Measurements from ENCODE around the gene SPTBN4.

SPTBN4 gene

DNA sequence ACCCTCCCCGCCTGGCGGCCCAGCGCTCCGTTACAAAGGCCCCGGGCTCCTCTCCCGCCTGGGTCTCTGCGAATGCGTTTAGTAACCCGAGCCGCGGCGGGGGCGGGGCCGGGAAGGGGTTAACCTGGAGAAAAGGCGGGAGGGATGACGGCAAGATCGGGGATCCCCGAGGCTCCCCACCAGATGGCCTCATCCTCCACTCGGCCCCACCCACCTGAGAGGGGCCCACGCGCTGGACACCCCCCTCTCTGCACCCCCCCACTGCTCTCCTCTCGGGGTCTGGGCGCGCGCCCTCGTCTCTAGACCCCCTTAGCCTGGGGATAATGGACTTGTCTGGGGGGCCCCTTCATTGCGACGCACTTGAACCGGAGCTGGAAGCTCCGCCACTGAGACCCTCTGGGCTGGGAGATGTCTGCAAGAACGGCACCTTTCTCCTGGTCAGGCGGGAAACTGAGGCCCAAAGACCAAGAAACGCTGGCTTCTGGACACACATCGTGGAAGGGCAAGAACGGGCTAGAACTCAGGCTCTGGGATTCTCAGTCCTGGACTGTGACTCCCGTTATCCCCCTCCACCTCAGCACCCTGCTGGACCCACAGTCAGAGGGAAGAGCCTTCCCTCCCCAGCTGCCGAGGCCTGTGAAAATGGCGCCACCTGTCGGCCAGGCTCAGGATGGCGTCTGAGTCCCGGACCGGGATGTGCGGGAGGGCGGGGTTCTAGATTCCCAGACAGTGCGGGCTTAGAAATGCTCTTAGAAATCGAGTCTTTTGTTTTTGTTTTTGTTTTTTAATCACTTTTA, 131.5 kb downstream of the SPTBN4 start:
- no peaks in the 10 kb centered on the region for H3K36me3 ChIP-seq (ENCODE audit: insufficient read depth, insufficient read length, low read length)
- H3K27me3 ChIP-seq (ENCODE audit: insufficient read depth, insufficient read length): peaks cover 30% of the 10 kb centered on the region
- no peaks in the 10 kb centered on the region for H3K9me3 ChIP-seq (ENCODE audit: insufficient read depth, low read length)
- peak overlapping the region; percentile 57 for H3K4me3 ChIP-seq (ENCODE audit: insufficient read length, low read depth)
- no peak for DNase-seq (ENCODE audit: low read depth, low spot score)
- peak overlapping the region; percentile 85 for H3K9ac ChIP-seq (ENCODE audit: insufficient read length, low read depth)
- H3K4me1 ChIP-seq (ENCODE audit: insufficient read depth, insufficient read length): peaks cover 6% of the 10 kb centered on the region
- TF ChIP-seq ZNF274 (IDR thresholded peaks at IDR 0.05; ENCODE audit: low read depth, low read length) (no peak), YY1 (IDR thresholded peaks at IDR 0.05; ENCODE audit: insufficient read depth, insufficient read length) (no peak), SUZ12 (IDR thresholded peaks at IDR 0.05; ENCODE audit: extremely low read depth, insufficient read depth, insufficient read length) (no peak)

DNA sequence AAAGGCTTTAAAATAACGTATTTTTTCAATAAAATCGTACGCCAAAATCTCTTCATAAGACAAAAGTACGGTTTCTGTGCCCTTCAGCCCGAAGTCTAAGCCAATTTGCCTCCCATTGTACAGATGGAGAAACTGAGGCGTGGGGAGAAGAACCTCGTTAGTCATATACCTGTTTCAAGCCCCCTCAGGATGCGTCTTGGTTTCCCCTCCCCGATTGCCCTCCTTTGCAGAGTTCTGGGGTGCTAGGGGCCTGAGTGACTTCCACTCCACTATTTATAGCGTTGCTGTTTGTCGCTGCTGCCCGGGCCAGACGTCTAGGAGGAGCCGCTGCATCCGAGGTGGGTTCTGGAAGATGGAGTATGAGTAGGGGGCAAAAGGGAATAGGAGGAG, 132.1 kb downstream of the SPTBN4 start:
- H3K27me3 ChIP-seq (ENCODE audit: insufficient read depth, insufficient read length): peaks cover 30% of the 10 kb centered on the region
- no peak for TF ChIP-seq SUZ12 (IDR thresholded peaks at IDR 0.05; ENCODE audit: extremely low read depth, insufficient read depth, insufficient read length)
- TF ChIP-seq ZNF274 (IDR thresholded peaks at IDR 0.05; ENCODE audit: low read depth, low read length): no peak
- no peak for TF ChIP-seq YY1 (IDR thresholded peaks at IDR 0.05; ENCODE audit: insufficient read depth, insufficient read length)
- no peaks in the 10 kb centered on the region for H3K9me3 ChIP-seq (ENCODE audit: insufficient read depth, low read length)
- H3K4me3 ChIP-seq (ENCODE audit: insufficient read length, low read depth): peak overlapping the region; percentile 12
- DNase-seq (ENCODE audit: low read depth, low spot score): no peak
- H3K4me1 ChIP-seq (ENCODE audit: insufficient read depth, insufficient read length): peaks cover 6% of the 10 kb centered on the region
- H3K36me3 ChIP-seq (ENCODE audit: insufficient read depth, insufficient read length, low read length): no peaks in the 10 kb centered on the region
- H3K9ac ChIP-seq (ENCODE audit: insufficient read length, low read depth): peak overlapping the region; percentile 44

DNA sequence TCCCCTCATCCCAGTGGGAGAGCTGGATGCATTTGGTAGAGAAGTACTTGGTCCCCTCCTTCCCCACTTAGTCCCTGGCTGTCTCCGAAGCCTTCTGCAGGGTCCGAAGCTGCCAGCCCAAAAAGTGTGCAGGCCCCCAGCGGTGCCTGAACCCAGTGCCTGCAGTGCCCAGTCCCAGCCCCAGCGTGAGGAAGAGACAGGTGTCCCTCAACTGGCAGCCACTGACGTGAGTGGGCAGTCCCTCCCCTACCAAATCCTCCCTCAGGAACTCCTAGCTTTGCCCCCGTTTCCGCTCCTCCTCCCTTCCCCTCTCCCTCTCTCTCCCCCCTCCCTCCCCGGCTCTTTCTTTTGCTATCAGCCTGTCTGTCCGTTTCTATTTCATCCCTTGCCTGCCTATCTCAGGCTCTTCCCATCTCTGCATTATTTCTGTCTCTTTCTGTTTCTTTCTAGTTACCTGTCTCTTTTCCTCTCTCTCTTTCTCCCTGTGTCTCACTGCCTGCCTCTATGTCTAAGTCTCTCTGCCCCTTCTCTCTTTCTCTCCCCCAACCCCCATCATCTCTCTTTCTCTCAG, 132.6 kb downstream of the SPTBN4 start:
- no peaks in the 10 kb centered on the region for H3K36me3 ChIP-seq (ENCODE audit: insufficient read depth, insufficient read length, low read length)
- peaks cover 30% of the 10 kb centered on the region for H3K27me3 ChIP-seq (ENCODE audit: insufficient read depth, insufficient read length)
- no peak for DNase-seq (ENCODE audit: low read depth, low spot score)
- peak overlapping the region; percentile 44 for H3K9ac ChIP-seq (ENCODE audit: insufficient read length, low read depth)
- H3K4me3 ChIP-seq (ENCODE audit: insufficient read length, low read depth): no peak overlapping the region
- H3K9me3 ChIP-seq (ENCODE audit: insufficient read depth, low read length): no peaks in the 10 kb centered on the region
- peaks cover 4% of the 10 kb centered on the region for H3K4me1 ChIP-seq (ENCODE audit: insufficient read depth, insufficient read length)
- TF ChIP-seq YY1 (IDR thresholded peaks at IDR 0.05; ENCODE audit: insufficient read depth, insufficient read length) (no peak), ZNF274 (IDR thresholded peaks at IDR 0.05; ENCODE audit: low read depth, low read length) (no peak), SUZ12 (IDR thresholded peaks at IDR 0.05; ENCODE audit: extremely low read depth, insufficient read depth, insufficient read length) (no peak)

DNA sequence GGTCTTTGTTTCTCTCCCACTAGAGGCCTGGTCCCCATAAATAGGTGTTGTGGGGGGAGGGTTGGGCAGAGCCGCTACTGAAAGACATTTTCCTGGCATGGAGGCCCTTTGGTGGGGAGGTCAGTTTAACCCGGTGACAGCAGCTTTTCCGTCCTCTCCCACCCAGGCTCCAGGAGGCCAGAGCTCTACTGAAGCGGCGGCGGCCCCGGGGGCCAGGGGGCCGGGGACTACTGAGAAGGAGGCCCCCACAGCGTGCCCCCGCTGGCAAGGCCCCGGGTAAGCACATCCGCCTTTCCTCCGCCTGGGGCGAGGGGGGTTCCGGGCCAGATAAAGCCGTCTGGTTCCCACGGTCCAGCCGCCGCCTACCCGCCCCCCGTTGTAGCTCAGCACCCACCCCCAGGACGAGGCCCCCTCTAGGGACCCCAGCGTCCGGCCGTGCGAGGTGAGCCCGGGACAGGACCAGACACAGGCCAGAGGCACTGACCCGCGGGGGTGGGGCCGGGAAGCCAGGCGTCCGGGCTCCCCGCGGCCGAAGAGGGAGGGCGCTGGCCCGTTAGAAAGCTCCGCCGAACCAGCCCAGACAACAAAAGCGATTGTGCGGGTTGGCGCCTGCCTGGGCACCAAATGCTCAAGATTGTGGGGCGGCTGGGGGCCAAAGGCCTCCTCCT, 133.2 kb downstream of the SPTBN4 start:
- Histone ChIP-seq H3K4me3 (ENCODE audit: insufficient read length, low read depth) (peak overlapping the region; percentile 4), H3K9ac (ENCODE audit: insufficient read length, low read depth) (no peak overlapping the region), H3K4me1 (ENCODE audit: insufficient read depth, insufficient read length) (peaks cover 3% of the 10 kb centered on the region), H3K36me3 (ENCODE audit: insufficient read depth, insufficient read length, low read length) (no peaks in the 10 kb centered on the region), H3K9me3 (ENCODE audit: insufficient read depth, low read length) (no peaks in the 10 kb centered on the region), H3K27me3 (ENCODE audit: insufficient read depth, insufficient read length) (peaks cover 36% of the 10 kb centered on the region)
- DNase-seq (ENCODE audit: low read depth, low spot score): no peak
- TF ChIP-seq SUZ12 (IDR thresholded peaks at IDR 0.05; ENCODE audit: extremely low read depth, insufficient read depth, insufficient read length): no peak
- TF ChIP-seq ZNF274 (IDR thresholded peaks at IDR 0.05; ENCODE audit: low read depth, low read length): no peak
- TF ChIP-seq YY1 (IDR thresholded peaks at IDR 0.05; ENCODE audit: insufficient read depth, insufficient read length): no peak

DNA sequence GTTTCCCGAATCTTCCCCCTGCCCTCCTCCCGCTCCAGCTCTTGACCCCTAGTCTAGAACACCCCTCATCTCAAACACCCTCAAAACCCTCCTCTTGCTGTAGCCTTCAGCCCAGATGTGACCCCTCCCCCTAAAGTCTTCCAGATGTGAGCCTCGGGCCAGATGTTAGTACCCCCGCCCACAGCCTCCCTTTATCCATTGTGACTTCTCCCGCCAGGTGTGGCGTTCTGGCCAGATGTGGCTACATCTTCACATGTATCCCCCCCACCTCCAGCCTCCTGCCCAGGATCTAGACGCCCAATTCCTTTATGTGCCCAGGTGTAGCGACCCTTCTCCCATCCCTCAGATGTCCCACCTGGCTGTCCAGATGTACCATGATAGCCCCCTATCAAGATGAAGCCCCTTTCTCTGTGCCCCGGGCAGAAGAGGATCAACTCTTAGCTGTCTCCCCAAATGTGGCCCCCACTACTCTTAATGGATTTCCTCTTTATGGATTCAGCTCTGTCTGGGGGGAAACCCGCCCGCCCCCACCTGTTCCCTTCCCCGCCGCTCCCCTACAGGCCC, 133.9 kb downstream of the SPTBN4 start:
- Histone ChIP-seq H3K4me3 (ENCODE audit: insufficient read length, low read depth) (no peak overlapping the region), H3K4me1 (ENCODE audit: insufficient read depth, insufficient read length) (peaks cover 7% of the 10 kb centered on the region), H3K27me3 (ENCODE audit: insufficient read depth, insufficient read length) (peaks cover 36% of the 10 kb centered on the region), H3K9ac (ENCODE audit: insufficient read length, low read depth) (no peak overlapping the region), H3K9me3 (ENCODE audit: insufficient read depth, low read length) (no peaks in the 10 kb centered on the region), H3K36me3 (ENCODE audit: insufficient read depth, insufficient read length, low read length) (no peaks in the 10 kb centered on the region)
- no peak for DNase-seq (ENCODE audit: low read depth, low spot score)
- TF ChIP-seq ZNF274 (IDR thresholded peaks at IDR 0.05; ENCODE audit: low read depth, low read length) (no peak), SUZ12 (IDR thresholded peaks at IDR 0.05; ENCODE audit: extremely low read depth, insufficient read depth, insufficient read length) (no peak), YY1 (IDR thresholded peaks at IDR 0.05; ENCODE audit: insufficient read depth, insufficient read length) (no peak)

DNA sequence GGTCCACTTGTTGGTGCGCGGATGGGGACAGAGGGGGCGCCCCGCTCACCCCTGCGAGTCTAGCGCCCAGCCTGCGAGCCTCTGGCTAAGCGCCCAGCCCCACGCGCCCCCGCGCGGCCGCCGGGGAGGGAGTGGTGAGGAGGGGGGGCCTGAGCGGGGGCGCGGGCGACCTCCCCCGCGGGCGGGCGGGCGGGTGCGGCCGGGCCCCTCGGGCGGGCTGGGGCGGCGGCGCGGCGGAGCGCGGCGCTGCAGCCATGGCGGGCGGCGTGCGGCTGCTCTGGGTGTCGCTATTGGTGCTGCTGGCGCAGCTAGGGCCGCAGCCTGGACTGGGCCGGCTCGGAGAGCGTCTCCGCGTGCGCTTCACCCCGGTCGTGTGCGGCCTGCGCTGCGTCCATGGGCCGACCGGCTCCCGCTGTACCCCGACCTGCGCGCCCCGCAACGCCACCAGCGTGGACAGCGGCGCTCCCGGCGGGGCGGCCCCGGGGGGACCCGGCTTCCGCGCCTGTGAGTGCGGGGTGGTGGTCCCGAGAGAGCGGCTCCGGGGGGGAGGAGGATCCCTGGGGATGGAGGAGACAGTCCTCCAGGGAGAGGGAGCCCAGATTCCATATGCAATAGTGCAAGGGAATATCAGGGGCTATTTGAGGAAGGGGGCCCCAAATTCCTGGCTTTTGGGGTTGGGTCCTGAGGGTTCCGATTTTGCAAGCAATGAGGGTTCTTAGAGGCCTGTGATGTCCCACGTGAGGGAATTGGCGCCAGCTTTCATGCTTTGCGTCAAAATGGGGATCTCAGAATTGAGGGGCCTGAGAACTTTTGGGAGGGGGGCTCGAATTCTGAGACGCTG, 134.6 kb downstream of the SPTBN4 start, which contains the start of gene LTBP4:
TSS of gene LTBP4 (plus strand) at position 236 of the 841 bp plus-strand sequence. CDS start at position 255, 19 bp downstream.
- no peaks in the 10 kb centered on the region for H3K9me3 ChIP-seq (ENCODE audit: insufficient read depth, low read length)
- no peak for TF ChIP-seq SUZ12 (IDR thresholded peaks at IDR 0.05; ENCODE audit: extremely low read depth, insufficient read depth, insufficient read length)
- TF ChIP-seq YY1 (IDR thresholded peaks at IDR 0.05; ENCODE audit: insufficient read depth, insufficient read length): no peak
- no peak for TF ChIP-seq ZNF274 (IDR thresholded peaks at IDR 0.05; ENCODE audit: low read depth, low read length)
- H3K4me1 ChIP-seq (ENCODE audit: insufficient read depth, insufficient read length): peaks cover 7% of the 10 kb centered on the region
- no peak for DNase-seq (ENCODE audit: low read depth, low spot score)
- peaks cover 35% of the 10 kb centered on the region for H3K27me3 ChIP-seq (ENCODE audit: insufficient read depth, insufficient read length)
- peak within 1 kb of the TSS; percentile 32 for H3K9ac ChIP-seq (ENCODE audit: insufficient read length, low read depth)
- H3K36me3 ChIP-seq (ENCODE audit: insufficient read depth, insufficient read length, low read length): no peaks in the 10 kb centered on the region
- H3K4me3 ChIP-seq (ENCODE audit: insufficient read length, low read depth): peak within 1 kb of the TSS; percentile 34

Data from NT2/D1 (cell line).